Measurements from ENCODE around the gene FYB2.
"Not testable (repeated sequence)": the region's sequence is repeated elsewhere in the genome, so short reads cannot be mapped to it uniquely, and the experiment has no call there.

DNA sequence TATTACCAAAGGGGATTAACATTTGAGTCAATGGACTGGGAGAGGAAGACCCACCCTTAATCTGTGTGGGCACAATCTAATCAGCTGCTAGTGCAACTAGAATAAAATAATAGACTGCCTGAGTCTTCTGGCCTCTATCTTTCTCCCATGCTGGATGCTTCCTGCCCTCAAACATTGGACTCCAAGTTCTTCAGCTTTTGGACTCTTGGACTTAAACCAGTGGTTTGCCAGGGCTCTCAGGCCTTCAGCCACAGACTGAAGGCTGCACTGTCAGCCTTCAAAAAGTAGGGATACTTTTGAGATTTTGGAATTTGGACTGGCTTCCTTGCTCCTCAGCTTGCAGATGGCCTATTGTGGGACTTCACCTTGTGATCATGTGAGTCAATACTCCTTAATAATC, 44.5 kb downstream of the FYB2 start:
- TF ChIP-seq, protein P1, sequence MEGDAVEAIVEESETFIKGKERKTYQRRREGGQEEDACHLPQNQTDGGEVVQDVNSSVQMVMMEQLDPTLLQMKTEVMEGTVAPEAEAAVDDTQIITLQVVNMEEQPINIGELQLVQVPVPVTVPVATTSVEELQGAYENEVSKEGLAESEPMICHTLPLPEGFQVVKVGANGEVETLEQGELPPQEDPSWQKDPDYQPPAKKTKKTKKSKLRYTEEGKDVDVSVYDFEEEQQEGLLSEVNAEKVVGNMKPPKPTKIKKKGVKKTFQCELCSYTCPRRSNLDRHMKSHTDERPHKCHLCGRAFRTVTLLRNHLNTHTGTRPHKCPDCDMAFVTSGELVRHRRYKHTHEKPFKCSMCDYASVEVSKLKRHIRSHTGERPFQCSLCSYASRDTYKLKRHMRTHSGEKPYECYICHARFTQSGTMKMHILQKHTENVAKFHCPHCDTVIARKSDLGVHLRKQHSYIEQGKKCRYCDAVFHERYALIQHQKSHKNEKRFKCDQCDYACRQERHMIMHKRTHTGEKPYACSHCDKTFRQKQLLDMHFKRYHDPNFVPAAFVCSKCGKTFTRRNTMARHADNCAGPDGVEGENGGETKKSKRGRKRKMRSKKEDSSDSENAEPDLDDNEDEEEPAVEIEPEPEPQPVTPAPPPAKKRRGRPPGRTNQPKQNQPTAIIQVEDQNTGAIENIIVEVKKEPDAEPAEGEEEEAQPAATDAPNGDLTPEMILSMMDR (IDR thresholded peaks at IDR 0.05; ENCODE audit: low read length): not testable (repeated sequence)
- TF ChIP-seq EZH2phosphoT487 (IDR thresholded peaks at IDR 0.05; ENCODE audit: low read length); EZH2 (optimal IDR thresholded peaks at IDR 0.05; ENCODE audit: low read depth, low read length): not testable (repeated sequence)

Data from MM.1S (cell line).